Left ventricle myocardium inferior (tissue), 1 donor: ENCODE results near the gene PARD3. TPM values are rescaled to one million over a fixed set of nuclear protein-coding genes. Genes with fewer than 3 reads are reported as not detected.
"Not testable (repeated sequence)": the region's sequence is repeated elsewhere in the genome, so short reads cannot be mapped to it uniquely, and the experiment has no call there.

Experiments
- DNase-seq: peaks from one replicate; pipeline ENCODE4 v3.0.0-alpha.2; 2020
- H3K27ac ChIP-seq: fragments of 200-600 bp; replicated peaks from 2 replicates; pipeline ENCODE4 v1.8.0; 2021
- H3K27me3 ChIP-seq: fragments of 200-600 bp; 2 replicates; pipeline ENCODE4 v1.8.0; 2021; ENCODE audit warnings: low read depth
- H3K36me3 ChIP-seq: fragments of 200-600 bp; 2 replicates; pipeline ENCODE4 v1.8.0; 2021
- H3K4me1 ChIP-seq: fragments of 200-600 bp; 2 replicates; pipeline ENCODE4 v1.8.0; 2021
- H3K4me3 ChIP-seq: fragments of 200-600 bp; 2 replicates; pipeline ENCODE4 v1.8.0; 2021; ENCODE audit warnings: mild to moderate bottlenecking, moderate library complexity
- H3K9me3 ChIP-seq: fragments of 200-600 bp; replicated peaks from 2 replicates; pipeline ENCODE4 v1.8.0; 2021
- intact Hi-C: fragments of 100-400 bp; cut with micrococcal nuclease; formaldehyde crosslinking; loops from one replicate; pipeline ENCODE4 v1.11.0; 2022
- total RNA-seq: library from RNA; stranded (reverse); fragmentation: NEBNext Ultra II Directional; extraction: Animal tissue kit (Norgen Biotek cat#: 25700); gene quantifications from one replicate; pipeline ENCODE4 v1.2.1, GENCODE V29; 2021
- TF ChIP-seq, protein P1 (sequence below): fragments of 200-600 bp; IDR thresholded peaks from 2 replicates; pipeline ENCODE4 v1.8.0; 2021; ENCODE audit warnings: antibody characterized with exemption, mild to moderate bottlenecking, borderline replicate concordance
- donor health status: DM: no; HTN: yes; CAD: no; lungs with severe emphysema.

Gene PARD3
- total RNA-seq, 1 donor from 2014 or later: 29.6 TPM

DNA sequence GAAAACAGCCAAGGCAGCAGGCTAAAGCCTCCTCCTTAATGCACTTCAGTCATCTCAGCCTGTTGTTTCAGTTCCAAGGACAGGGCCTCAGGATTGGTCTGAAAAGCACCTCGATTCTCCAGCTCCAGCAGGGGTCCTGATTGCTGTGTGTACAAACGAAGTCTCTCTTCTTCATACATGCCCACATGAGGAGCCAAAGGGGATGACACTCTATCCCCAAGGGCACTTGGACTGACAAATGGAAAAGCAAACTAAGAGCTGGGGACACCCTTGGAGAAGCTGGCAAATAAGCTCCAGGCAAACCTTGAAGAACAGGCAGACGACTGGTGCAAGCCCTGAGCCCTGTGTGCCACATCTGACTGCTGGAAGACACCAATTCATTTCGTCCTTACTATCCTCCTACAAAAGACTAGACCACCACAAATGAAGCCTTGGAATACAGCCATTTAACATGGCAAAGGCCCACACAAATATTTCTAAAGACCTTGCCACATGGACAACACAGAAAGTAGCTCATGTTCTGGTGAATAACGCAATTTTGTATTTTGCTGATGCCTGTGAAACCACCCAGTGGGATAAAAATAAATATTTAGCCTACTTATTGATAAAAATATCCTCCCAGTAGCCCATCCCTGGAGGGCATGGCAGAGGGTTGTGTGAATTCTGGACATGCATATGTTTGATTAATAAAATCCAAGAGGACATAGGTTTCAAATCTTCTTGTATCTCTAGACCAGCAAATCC, 61.9 kb downstream of the PARD3 start:
- Histone ChIP-seq H3K4me1 (peaks cover 63% of the 10 kb centered on the region), H3K36me3 (no peaks in the 10 kb centered on the region), H3K27me3 (no peaks in the 10 kb centered on the region), H3K9me3 (no peaks in the 10 kb centered on the region), H3K4me3 (no peak overlapping the region), H3K27ac (no peak overlapping the region)
- intact Hi-C loops: no loop called here
- TF ChIP-seq, protein P1, sequence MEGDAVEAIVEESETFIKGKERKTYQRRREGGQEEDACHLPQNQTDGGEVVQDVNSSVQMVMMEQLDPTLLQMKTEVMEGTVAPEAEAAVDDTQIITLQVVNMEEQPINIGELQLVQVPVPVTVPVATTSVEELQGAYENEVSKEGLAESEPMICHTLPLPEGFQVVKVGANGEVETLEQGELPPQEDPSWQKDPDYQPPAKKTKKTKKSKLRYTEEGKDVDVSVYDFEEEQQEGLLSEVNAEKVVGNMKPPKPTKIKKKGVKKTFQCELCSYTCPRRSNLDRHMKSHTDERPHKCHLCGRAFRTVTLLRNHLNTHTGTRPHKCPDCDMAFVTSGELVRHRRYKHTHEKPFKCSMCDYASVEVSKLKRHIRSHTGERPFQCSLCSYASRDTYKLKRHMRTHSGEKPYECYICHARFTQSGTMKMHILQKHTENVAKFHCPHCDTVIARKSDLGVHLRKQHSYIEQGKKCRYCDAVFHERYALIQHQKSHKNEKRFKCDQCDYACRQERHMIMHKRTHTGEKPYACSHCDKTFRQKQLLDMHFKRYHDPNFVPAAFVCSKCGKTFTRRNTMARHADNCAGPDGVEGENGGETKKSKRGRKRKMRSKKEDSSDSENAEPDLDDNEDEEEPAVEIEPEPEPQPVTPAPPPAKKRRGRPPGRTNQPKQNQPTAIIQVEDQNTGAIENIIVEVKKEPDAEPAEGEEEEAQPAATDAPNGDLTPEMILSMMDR: no peak
- DNase-seq: no peak

DNA sequence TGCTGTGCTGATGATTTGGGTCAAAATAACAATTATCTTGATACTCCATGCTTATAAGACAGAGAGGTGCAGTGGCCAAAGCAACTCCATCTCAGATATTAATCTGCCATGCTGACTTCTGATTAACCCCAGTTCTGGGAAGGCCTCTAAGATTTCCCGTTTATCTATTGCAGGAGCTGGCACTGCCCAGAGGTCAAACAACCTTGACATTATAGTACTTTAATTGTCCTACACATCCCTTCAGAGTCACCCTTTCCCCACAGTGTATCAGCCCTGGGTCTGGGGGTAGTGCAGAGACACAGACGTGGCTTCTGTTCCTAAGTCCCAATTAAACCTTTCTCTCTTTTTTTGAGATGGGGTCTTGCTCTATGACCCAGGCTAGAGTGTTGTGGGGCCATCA, 63.8 kb downstream of the PARD3 start:
- H3K27ac ChIP-seq: no peak overlapping the region
- H3K27me3 ChIP-seq: no peaks in the 10 kb centered on the region
- H3K4me3 ChIP-seq: no peak overlapping the region
- TF ChIP-seq, protein P1: no peak
- peaks cover 57% of the 10 kb centered on the region for H3K4me1 ChIP-seq
- DNase-seq: no peak
- intact Hi-C loops: no loop called here
- no peaks in the 10 kb centered on the region for H3K9me3 ChIP-seq
- no peaks in the 10 kb centered on the region for H3K36me3 ChIP-seq

DNA sequence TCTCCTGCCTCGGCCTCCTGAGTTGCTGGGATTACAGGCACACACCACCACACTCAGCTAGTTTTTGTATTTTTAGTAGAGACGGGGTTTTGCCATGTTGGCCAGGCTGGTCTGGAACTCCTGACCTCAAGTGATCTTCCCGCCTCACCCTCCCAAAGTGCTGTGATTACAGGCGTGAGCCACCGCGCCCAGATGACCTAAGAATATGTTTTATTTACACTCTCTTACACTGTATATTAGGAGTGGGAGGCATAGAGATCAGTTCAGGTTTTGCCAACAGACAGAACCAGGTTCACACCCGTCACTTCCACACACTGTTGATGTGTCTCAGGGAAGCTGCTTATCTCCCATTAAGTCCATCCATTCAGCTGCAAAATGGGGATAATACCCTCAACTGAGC, 64.3 kb downstream of the PARD3 start:
- H3K27me3 ChIP-seq, H3K9me3 ChIP-seq, H3K36me3 ChIP-seq, DNase-seq, H3K27ac ChIP-seq, intact Hi-C loops, H3K4me3 ChIP-seq: not testable (repeated sequence)
- peaks cover 57% of the 10 kb centered on the region for H3K4me1 ChIP-seq

DNA sequence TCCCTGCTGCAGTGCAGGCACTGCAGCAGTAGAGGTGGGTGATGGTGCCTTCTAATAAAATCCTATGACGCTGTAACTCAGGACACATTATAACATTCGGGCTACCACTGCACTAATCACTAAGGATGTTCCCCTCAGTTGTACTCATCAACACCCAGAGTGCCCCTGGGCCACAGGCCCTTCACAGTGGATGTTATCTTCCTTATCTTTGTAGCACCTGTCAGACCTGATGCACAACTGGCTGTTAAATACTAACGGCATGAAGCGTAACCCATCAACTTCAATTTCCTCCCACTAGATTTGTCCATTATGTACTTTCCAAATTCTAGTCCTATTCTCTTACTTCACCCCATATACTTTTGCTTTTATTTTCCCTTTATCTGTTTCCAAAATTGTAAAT, 66.3 kb downstream of the PARD3 start:
- DNase-seq: no peak
- intact Hi-C loops: no loop called here
- Histone ChIP-seq H3K27ac (no peak overlapping the region), H3K4me3 (no peak overlapping the region), H3K4me1 (peaks cover 48% of the 10 kb centered on the region), H3K36me3 (no peaks in the 10 kb centered on the region), H3K27me3 (no peaks in the 10 kb centered on the region), H3K9me3 (no peaks in the 10 kb centered on the region)
- TF ChIP-seq, protein P1: no peak

DNA sequence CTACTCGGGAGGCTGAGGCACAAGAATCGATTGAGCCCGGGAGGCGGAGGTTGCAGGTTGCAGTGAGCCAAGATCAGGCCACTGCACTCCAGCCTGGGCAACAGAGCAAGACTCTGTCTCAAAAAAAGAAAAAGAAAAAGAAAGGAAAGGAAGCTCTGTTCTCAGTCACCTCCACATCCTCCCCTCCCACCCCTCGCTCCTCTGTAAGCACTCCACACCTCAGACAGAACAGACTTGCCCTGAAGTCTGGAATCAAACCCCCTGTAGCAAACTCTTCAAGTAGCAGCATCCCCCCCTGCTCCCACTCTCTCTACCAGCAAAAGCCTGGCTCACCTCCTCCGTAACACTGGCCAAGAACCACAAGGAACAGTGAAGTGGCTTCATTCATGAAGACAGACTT, 66.7 kb downstream of the PARD3 start:
- intact Hi-C loops: no loop called here

DNA sequence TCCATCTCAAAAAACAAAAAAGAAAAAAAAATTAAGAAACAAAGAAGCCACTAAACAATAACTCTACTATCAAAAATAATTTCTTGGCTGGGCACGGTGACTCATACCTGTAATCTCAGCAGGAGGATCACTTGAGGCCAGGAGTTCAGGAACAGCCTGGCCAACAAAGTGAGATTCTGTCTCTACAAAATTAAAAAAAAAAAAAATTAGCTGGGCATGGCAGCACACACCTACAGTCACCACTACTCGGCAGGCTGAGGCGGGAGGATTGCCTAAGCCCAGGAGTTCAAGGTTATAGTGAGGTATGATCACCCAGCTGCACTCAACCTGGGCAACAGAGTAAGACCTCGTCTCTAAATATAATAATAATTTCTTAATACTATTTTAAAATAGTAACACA, 69.0 kb downstream of the PARD3 start:
- TF ChIP-seq, protein P1: no peak
- Histone ChIP-seq H3K4me3 (no peak overlapping the region), H3K4me1 (peaks cover 39% of the 10 kb centered on the region), H3K36me3 (no peaks in the 10 kb centered on the region), H3K27ac (no peak overlapping the region), H3K27me3 (no peaks in the 10 kb centered on the region), H3K9me3 (no peaks in the 10 kb centered on the region)
- DNase-seq: no peak
- intact Hi-C loops: no loop called here

More for the DNA sequence above, 66.7 kb downstream of the PARD3 start:
- TF ChIP-seq, protein P1: no peak
- Histone ChIP-seq H3K4me3 (no peak overlapping the region), H3K27me3 (no peaks in the 10 kb centered on the region), H3K27ac (no peak overlapping the region), H3K36me3 (no peaks in the 10 kb centered on the region), H3K4me1 (peaks cover 48% of the 10 kb centered on the region), H3K9me3 (no peaks in the 10 kb centered on the region)
- no peak for DNase-seq
